Left lung (tissue), 10 donors: Measurements from ENCODE around the gene EHD4. TPM values are rescaled to one million over a fixed set of nuclear protein-coding genes. Genes with fewer than 3 reads are reported as not detected.

Experiments
- ATAC-seq: fragments of 200-7000 bp; cut with Tn5 transposase; one replicate; pipeline ENCODE4 v1.9.1; 2020; ENCODE audit warnings: moderate library complexity
- DNase-seq, 4 donors: peaks; one replicate each; pipeline ENCODE4 v3.0.0-alpha.2; 2013 to 2020
- H3K27ac ChIP-seq, 2 donors: fragments of 200-600 bp; sonication (generic) in 1 of 2; one replicate each; pipeline versions ENCODE4 v1.5.0 to v1.8.0; 2020 to 2021
- H3K27me3 ChIP-seq, 2 donors: fragments of 200-600 bp; sonication (generic) in 1 of 2; one replicate each; pipeline versions ENCODE4 v1.5.0 to v1.8.0; 2020 to 2021
- H3K36me3 ChIP-seq, 2 donors: fragments of 200-600 bp; sonication (generic) in 1 of 2; one replicate each; pipeline versions ENCODE4 v1.5.0 to v1.8.0; 2020 to 2021
- H3K4me1 ChIP-seq, 2 donors: fragments of 200-600 bp; one replicate each; pipeline ENCODE4 v1.8.0; 2021
- H3K4me3 ChIP-seq, 2 donors: fragments of 200-600 bp; sonication (generic) in 1 of 2; one replicate each; pipeline versions ENCODE4 v1.5.0 to v1.8.0; 2020 to 2021; ENCODE audit warnings: mild to moderate bottlenecking in 1 of 2
- H3K9me3 ChIP-seq, 2 donors: fragments of 200-600 bp; sonication (generic) in 1 of 2; one replicate each; pipeline versions ENCODE4 v1.5.0 to v1.8.0; 2020 to 2021
- intact Hi-C, 2 donors: fragments of 100-400 bp; cut with DNase I; formaldehyde crosslinking; loops; one replicate each; pipeline versions ENCODE4 v1.11.2 to v1.14.2; 2022
- polyA plus RNA-seq, 6 donors: library from polyadenylated mRNA; unstranded; fragments of 120-200 nt; gene quantifications; one replicate each; pipeline ENCODE4 v1.2.1, GENCODE V29; 2013; ENCODE audit not compliant: insufficient read length in 6 of 6
- total RNA-seq, 2 donors: library from RNA; stranded (reverse); fragmentation: NEBNext Ultra II Directional; extraction: Animal tissue kit (Norgen Biotek cat#: 25700); gene quantifications; one replicate each; pipeline ENCODE4 v1.2.1, GENCODE V29; 2021
- TF ChIP-seq, protein P1 (sequence below), 2 donors: fragments of 200-600 bp; sonication (generic) in 1 of 2; IDR thresholded peaks; one replicate each; pipeline versions ENCODE4 v1.5.0 to v1.8.0; 2021; ENCODE audit warnings: antibody characterized with exemption in 2 of 2
- donor health status: DM: no; HTN: yes; CAD: no.
- donor health status: DM: no; HTN: no; CAD: no.

EHD4 gene
- total and polyA plus RNA-seq, 8 donors: 11.7 to 32.6 (median 13.1) TPM

DNA sequence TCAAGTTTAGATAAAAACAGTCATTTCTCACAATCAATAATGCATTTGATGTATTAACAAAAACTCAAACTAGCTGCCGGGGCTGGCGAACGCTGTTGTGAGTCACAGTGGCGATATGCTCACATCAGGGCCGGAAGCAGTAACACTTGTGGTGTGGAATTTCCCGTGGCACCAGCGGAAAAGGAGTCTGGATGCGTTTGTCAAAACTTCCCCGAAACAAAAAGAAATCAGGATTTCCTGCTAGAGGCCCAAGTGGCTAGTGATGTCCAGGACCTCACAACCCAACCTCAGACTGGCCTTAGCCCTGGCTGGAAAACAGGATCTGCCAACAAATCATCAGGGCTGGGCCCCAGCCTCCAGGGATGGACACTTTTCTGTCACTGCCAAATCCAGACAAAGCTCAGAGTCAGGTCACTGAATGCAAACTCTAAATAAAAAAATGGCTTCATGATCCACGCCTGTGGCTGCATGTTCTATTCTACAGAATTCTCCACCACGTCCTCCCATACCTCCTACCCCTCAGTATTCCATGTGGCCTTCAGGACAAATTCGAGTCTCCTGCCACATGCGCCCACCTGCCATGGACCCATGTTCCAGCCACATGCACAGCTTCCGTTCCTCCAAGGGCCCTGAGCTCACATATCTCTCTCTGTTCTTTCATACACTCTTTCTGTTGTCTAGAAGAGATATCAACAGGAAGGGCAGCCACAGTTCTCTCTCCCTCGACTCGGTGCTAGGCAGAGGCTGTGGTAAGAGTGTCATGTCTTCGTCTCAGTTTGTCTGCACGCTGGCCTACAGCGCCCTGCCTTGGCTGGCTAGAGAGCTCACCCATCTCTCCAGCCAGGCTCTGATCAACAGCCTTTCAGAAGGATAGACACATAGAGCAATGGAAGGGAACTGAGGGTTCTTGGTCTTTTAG, 35.4 kb downstream of the EHD4 start:
- no peaks in the 10 kb centered on the region for H3K9me3 ChIP-seq
- no peaks in the 10 kb centered on the region for H3K27me3 ChIP-seq
- peak; percentile 30 for ATAC-seq
- TF ChIP-seq, protein P1, sequence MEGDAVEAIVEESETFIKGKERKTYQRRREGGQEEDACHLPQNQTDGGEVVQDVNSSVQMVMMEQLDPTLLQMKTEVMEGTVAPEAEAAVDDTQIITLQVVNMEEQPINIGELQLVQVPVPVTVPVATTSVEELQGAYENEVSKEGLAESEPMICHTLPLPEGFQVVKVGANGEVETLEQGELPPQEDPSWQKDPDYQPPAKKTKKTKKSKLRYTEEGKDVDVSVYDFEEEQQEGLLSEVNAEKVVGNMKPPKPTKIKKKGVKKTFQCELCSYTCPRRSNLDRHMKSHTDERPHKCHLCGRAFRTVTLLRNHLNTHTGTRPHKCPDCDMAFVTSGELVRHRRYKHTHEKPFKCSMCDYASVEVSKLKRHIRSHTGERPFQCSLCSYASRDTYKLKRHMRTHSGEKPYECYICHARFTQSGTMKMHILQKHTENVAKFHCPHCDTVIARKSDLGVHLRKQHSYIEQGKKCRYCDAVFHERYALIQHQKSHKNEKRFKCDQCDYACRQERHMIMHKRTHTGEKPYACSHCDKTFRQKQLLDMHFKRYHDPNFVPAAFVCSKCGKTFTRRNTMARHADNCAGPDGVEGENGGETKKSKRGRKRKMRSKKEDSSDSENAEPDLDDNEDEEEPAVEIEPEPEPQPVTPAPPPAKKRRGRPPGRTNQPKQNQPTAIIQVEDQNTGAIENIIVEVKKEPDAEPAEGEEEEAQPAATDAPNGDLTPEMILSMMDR (IDR thresholded peaks at IDR 0.05): no peak
- H3K4me3 ChIP-seq: no peak overlapping the region
- H3K36me3 ChIP-seq: peaks cover 0 to 23% of the 10 kb centered on the region in 2 donors
- peaks cover 16 to 92% of the 10 kb centered on the region in 2 donors for H3K4me1 ChIP-seq
- no peak for DNase-seq
- H3K27ac ChIP-seq: peak overlapping the region; percentile 44 to 82
- intact Hi-C loops: no loop called here

DNA sequence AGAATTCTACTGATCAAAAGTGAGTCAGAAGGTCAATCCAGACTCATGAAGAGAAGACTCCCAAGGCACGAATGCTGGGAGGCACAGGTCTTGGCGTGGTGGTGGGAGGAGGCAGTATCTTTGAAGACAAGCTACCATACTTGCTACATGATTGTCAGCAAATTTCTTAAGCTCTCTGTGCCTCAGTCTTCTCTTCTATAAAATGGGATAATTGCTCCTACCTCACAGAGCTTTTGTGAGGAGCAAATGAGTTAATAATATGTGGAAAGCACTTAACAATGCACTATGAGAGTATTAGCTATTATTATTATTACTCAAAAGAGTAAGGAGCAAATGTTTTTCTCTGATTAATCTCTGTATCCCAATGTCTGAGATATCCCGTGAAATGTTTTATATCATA, 36.2 kb downstream of the EHD4 start:
- Histone ChIP-seq H3K9me3 (no peaks in the 10 kb centered on the region), H3K4me3 (no peak overlapping the region), H3K36me3 (peaks cover 0 to 16% of the 10 kb centered on the region in 2 donors), H3K27ac (peak overlapping the region in 1 of 2 donors; percentile 82), H3K27me3 (no peaks in the 10 kb centered on the region), H3K4me1 (peaks cover 18 to 95% of the 10 kb centered on the region in 2 donors)
- intact Hi-C loops: no loop called here
- DNase-seq: no peak
- ATAC-seq: no peak
- TF ChIP-seq, protein P1 (IDR thresholded peaks at IDR 0.05): no peak

DNA sequence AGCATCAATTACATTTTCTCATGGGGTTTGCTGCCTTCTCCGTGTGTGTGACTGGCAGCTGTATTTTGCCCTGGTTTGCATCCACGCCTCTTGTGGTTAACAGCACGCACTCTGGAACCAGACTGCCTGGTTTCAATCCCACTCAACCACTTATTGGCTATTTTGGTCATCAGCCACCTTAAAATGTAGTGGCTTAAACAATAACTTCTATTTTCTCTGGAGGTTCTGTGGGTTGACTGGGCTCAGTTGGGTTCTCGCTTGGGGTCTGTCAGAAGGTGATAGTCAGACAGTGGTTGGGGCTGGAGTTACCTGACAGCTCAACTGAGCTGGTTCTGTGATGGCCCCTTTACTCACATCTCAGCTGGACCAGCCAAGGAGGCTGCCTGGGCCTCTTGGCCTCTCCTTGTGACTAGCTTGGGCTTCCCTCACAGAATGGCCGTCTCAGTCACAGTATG, 36.8 kb downstream of the EHD4 start:
- Histone ChIP-seq H3K36me3 (peaks cover 0 to 16% of the 10 kb centered on the region in 2 donors), H3K27ac (peak overlapping the region in 1 of 2 donors; percentile 82)
- intact Hi-C loops: no loop called here

DNA sequence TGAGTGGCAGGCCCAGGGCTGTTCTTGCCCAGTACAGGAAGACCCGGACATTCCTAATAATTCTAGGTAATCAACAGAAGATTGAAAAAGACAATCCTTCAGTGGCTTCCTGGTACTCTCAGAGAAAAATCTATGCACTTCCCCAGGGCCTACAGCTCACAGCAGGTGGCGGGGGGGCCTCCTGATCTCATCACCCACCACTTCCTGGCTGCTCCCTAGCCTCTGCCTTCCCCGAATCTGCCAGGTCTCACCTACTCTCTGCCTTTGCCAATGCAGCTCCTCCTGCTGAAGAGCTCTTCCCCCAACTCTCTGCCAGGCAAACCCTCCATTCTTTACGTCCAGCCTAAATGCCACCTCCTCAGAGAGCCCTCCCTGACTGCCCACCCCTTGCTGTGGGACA, 37.5 kb downstream of the EHD4 start:
- Histone ChIP-seq H3K27ac (peak overlapping the region; percentile 26 to 82), H3K4me3 (no peak overlapping the region), H3K36me3 (peaks cover 0 to 10% of the 10 kb centered on the region in 2 donors), H3K27me3 (no peaks in the 10 kb centered on the region), H3K9me3 (no peaks in the 10 kb centered on the region), H3K4me1 (peaks cover 31 to 95% of the 10 kb centered on the region in 2 donors)
- intact Hi-C loops: no loop called here
- TF ChIP-seq, protein P1 (IDR thresholded peaks at IDR 0.05): no peak
- DNase-seq: no peak
- peak; percentile 25 for ATAC-seq

More for the DNA sequence above, 36.8 kb downstream of the EHD4 start:
- H3K27me3 ChIP-seq: no peaks in the 10 kb centered on the region
- H3K4me1 ChIP-seq: peaks cover 24 to 95% of the 10 kb centered on the region in 2 donors
- H3K9me3 ChIP-seq: no peaks in the 10 kb centered on the region
- DNase-seq (no peak), ATAC-seq (peak; percentile 31)
- no peak overlapping the region for H3K4me3 ChIP-seq
- TF ChIP-seq, protein P1 (IDR thresholded peaks at IDR 0.05): no peak

DNA sequence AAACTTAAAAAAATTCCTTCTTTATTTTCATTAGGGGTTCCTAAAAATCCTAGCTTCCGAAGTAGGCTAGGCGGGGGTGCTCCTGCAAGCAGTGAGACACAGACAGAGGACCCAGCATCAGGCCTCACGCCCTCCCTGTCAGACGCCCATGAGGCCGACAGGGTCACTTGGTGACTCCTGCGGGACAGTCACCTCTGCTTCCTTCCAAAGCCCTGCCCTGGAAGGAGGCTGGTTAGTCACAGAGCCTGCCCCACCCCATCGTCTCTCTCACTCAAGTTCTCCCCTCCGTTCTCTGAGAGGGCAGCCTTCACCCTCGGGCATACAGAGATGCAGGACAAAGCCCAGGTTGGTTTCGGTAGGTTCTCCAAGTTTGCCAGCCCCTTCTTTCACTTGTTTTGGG, 38.6 kb downstream of the EHD4 start:
- no peak overlapping the region for H3K4me3 ChIP-seq
- TF ChIP-seq, protein P1 (IDR thresholded peaks at IDR 0.05): no peak
- no peaks in the 10 kb centered on the region for H3K27me3 ChIP-seq
- peak overlapping the region in 1 of 2 donors; percentile 82 for H3K27ac ChIP-seq
- intact Hi-C loops: no loop called here
- ATAC-seq (peak; percentile 22), DNase-seq (no peak)
- peaks cover 0 to 6% of the 10 kb centered on the region in 2 donors for H3K36me3 ChIP-seq
- peaks cover 42 to 100% of the 10 kb centered on the region in 2 donors for H3K4me1 ChIP-seq
- H3K9me3 ChIP-seq: no peaks in the 10 kb centered on the region
